K562 treated with DMSO at 1 percent for 48 hours (cell line): Measurements from ENCODE around the gene ZNF157. TPM values are rescaled to one million over a fixed set of nuclear protein-coding genes. Genes with fewer than 3 reads are reported as not detected.

Source experiments
- total RNA-seq: library from RNA; unstranded; fragments of 300-600 nt; gene quantifications from 2 replicates; pipeline ENCODE4 v1.2.3, GENCODE V29; 2022; ENCODE audit warnings: low replicate concordance; ENCODE audit errors: extremely low read depth

Gene ZNF157
- total RNA-seq, result not detected in 2 replicates

DNA sequence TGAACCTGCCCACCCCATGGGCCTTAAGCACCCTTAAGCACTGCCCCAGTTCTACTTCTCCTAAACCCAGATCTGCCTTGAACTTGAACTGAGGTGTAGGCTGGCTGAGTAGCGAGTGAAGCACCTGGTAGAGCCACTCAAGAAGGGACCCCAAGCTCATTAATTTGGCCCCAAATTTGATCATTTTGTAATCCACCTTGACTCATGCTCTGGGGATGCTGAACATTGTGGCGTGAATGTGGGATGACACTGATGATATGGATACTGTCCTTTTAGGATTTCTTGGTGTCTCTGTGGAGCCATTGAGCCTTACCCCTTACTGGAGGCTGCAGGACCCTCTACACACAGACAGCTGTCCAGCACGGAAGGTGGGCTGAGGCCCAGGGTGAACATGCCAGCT is at the start of gene ZNF157:
Gene ZNF157 (plus strand): TSS at position 301 of the 400 bp plus-strand sequence. CDS start 91 bp downstream, at position 392.

Other genes starting within 250 kb of the ZNF157 start
- gene NDUFB11, start 225.9 kb upstream of the ZNF157 start, total RNA-seq, result not detected in 2 replicates
- gene RBM10, start 225.4 kb upstream of the ZNF157 start, total RNA-seq, result not detected in 2 replicates
- gene UBA1, start 176.7 kb upstream of the ZNF157 start, total RNA-seq, result 274 TPM in 1 of 2 replicates, not detected in the other
- gene CDK16, start 151.9 kb upstream of the ZNF157 start, total RNA-seq, result not detected in 2 replicates
- gene USP11, start 137.6 kb upstream of the ZNF157 start, total RNA-seq, result not detected in 2 replicates
- gene ZNF41, start 112.6 kb downstream of the ZNF157 start, total RNA-seq, result not detected in 2 replicates
- gene ARAF, start 190.6 kb downstream of the ZNF157 start, total RNA-seq, result not detected in 2 replicates
- not detected in 2 replicates for gene TIMP1, start 211.9 kb downstream of the ZNF157 start, total RNA-seq
- not detected in 2 replicates for gene SYN1, start 249.3 kb downstream of the ZNF157 start, total RNA-seq